HG02623 (cell line): ENCODE measurements around the gene TMLHE.
A peak's percentile ranks its signal among the peaks of the same experiment; 100 is the strongest.
"Not testable (repeated sequence)": the region's sequence is repeated elsewhere in the genome, so short reads cannot be mapped to it uniquely, and the experiment has no call there.

Source experiments
- ATAC-seq: cut with Tn5 transposase; IDR thresholded peaks from one replicate; pipeline ENCODE4 v1.9.1; 2021; ENCODE audit warnings: moderate library complexity; ENCODE audit not compliant: unreplicated experiment

Gene TMLHE, protein sequence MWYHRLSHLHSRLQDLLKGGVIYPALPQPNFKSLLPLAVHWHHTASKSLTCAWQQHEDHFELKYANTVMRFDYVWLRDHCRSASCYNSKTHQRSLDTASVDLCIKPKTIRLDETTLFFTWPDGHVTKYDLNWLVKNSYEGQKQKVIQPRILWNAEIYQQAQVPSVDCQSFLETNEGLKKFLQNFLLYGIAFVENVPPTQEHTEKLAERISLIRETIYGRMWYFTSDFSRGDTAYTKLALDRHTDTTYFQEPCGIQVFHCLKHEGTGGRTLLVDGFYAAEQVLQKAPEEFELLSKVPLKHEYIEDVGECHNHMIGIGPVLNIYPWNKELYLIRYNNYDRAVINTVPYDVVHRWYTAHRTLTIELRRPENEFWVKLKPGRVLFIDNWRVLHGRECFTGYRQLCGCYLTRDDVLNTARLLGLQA

DNA sequence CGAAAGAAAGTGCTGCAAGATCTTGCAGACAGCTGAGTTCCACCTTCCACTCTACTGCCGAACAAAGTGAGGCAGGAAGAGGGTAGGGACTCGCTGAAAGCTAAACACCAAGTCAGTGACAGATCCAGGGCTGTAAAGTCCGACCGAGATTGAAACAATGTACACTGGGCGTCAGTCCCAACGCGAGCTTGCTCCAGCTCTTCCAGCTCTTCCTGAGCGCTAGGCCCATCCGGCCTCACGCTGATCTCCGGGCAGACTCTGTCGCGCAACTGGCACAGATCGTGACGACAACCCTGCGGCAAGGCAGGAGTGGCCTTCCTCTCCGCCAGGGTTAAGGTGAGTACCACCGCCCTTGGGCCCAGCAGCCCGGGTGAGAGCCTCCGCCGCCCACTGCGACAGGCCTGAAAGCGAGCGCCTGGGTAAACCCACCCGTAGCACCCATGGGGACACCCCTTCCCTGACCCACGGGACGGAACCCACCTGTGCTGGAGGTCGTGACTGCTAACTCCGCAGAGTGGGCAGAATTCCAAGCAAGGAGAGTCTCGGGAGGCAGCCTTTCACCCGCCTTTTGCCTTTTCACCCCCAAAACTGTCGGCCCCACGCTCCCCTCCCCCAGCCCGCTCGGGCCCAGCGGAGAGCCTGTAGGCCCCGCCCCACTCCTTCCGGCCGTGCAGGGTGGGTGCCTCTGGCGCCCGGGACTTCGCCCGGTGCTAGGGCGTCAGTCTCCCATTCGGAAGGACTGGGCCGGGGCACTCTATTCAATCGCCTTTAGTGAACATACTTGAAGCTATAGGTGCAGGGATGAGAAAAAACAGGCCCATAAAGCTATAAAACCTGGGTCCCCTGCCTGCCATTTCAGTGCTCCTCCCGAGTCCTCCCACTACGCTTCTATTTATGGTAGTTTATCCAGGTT is at the start of gene TMLHE, which contains the start of gene SPRY3:
Gene TMLHE, minus strand, starts transcription at position 641 of the 913 bp plus-strand sequence. CDS start 67,676 bp downstream, outside the sequence.
Gene SPRY3, plus strand, starts transcription at position 275 of the 913 bp plus-strand sequence.
- peak; percentile 93 for ATAC-seq

DNA sequence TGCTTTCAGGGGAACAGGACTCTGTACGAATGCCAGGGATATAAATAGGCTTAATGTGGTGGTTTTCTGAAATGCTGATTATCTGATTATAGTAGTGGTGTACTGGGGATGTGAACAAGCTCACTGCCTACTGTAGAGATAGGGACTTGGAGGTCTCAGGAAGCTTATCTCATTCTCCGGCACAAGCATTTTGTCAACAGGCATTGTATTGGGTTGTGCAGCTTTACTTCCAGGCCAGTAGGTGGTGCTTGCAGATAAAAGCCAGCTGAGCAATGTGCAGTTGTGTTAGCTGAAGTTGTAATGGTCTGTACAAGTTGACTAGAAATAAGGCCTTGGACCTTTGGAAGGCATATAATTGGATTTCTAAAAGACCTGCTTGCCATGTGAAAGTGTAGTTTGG is 49.5 kb upstream of the TMLHE start:
- ATAC-seq: no peak

DNA sequence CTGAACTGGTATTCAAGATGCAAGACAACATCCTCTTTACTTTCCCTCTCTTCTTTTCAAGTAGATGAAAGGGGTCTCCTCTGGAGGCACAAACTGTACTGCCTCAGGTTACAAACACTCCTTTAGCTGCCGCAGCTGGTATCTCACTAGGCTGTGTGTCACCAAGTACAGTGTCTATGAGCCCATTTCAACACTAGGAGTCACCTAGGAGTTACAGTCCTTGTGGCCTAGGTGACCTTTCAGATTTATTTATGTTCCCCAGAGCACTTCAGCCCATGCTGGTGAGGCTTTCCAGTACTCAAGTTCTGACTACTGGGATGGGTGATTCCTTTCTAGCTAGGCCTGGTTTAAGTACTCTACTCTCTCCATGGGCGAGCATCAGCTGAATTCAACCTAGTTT is 32.4 kb upstream of the TMLHE start:
- ATAC-seq: no peak

DNA sequence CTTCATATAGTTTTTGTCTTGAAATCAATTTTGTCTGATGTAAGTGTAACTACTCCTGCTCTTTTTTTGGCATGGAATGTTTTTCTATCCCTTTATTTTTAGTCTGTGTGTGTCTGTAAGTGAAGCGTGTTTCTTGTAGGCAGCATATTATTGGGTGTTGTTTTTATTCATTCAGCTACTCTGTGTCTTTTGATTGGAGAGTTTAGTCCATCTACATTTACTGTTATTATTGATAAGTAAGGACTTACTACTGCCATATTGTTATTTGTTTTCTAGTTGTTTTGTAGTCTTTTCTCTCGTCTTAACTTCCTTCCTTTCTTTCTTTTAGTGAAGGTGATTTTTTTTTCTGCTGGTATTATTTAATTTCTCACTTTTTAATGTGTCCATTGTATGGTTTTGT is 30.5 kb upstream of the TMLHE start:
- no peak for ATAC-seq

DNA sequence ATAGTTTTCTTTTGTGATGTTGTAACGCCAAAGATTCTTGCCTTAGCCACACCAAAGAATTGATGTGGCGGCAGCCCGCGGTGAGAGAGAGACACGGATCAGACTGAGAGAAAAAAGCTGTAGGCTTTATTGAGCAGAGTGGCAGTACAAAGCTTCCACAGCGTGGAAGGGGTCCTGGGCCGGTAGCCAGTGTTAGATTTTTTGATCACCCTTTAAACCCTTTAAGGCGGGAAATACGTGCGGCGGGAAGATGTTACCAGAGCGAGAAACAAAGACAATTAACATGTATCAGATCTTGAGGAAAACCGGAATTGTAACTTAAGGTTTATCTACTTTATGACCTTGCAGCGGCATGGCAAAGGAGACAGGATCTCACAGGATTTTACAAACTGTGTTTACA is 28.6 kb upstream of the TMLHE start:
- ATAC-seq: not testable (repeated sequence)

DNA sequence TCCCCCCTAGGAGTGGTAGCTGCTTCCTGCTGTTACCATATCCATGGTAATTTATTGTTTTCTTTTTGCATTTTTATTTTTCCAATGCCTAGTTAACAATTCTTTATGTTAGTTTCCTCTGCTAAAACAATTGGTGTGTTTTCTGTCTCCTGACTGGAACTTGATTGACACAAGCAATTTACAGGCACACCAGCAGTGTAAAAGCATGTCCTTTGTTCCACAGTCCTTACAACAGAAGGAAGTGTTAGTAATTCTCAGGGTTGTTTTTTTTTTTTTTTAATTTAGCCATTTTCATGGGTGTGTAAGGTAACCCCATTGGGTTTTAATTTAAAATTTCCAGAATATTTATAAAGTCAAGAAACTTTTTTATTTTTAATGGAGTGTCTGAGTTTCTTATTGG is 25.0 kb upstream of the TMLHE start:
- no peak for ATAC-seq

DNA sequence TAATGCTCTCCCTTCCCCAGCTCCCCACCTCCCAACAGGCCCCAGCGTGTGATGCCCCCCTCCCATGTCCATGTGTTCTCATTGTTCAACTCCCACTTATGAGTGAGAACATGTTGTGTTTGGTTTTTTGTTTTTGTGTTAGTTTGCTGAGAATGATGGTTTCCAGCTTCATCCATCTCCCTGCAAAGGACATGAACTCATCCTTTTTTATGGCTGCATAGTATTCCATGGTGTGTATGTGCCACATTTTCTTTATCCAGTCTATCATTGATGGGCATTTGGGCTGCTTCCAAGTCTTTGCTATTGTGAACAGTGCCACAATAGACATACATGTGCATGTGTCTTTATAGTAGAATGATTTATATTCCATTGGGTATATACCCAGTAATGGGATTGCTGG is 22.3 kb upstream of the TMLHE start:
- not testable (repeated sequence) for ATAC-seq

DNA sequence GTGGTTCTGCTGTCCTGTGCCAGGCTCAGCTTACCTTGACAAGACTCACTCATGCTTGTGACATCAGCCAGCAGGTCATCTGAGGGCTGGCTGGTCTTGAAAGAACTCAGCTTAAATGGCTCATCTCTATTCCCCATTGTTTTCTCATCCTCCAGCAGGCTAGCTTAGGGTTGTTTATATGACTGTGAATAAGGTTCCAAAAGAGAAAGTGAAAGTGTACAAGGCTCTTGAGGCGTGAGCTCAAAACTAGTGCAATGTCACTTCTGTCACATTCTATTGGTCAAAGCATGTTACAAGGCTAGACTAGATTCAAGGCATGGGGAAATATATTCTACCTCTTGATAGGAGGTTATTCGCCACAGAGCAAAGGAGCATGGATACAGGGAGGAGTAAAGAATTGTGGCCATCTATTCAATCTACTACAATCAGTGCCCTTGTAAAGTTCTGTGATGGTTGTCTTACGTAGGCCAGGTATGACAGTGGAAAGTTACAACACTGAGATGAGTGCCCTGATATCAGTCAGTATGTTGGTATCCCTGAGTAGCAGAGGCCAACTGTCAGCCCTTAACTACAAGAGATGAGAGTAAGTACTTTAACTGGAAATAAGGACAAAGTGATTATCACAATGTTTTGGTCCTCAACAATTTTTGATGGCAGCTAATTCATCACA is 19.8 kb upstream of the TMLHE start:
- peak; percentile 68 for ATAC-seq

DNA sequence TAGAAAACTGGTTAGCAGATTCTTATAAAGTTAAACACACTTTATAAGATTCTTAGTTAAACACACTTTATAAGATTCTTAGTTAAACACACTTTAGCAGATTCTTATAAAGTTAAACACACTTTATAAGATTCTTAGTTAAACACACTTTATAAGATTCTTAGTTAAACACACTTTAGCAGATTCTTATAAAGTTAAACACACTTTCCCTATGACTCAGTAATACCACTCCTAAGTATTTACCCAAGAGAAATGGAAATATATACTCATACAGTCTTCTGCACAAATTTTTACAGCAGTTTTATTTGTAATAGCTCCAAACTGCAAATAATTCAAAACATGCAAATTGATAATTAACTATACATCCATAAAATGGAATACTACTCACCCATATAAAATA is 7.4 kb upstream of the TMLHE start:
- ATAC-seq: not testable (repeated sequence)

DNA sequence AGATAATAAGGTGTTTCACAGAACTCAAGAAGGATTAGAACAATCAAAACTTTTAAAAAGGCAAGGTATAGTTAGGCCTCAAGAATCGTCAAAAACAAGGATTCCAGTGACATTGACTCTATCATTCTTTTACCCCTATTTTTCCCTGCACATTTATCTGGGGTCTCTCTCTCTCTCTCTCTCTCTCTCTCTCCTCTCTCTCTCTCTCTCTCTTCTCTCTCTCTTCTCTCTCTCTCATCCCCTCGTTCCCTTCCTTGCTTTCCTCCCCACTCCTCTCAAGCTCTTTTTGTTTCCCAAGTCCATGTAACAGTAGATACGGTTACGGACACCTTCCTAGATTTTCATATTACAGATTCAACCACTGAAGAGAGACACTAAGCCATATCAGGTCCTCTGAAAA is 3.2 kb upstream of the TMLHE start:
- ATAC-seq: no peak

DNA sequence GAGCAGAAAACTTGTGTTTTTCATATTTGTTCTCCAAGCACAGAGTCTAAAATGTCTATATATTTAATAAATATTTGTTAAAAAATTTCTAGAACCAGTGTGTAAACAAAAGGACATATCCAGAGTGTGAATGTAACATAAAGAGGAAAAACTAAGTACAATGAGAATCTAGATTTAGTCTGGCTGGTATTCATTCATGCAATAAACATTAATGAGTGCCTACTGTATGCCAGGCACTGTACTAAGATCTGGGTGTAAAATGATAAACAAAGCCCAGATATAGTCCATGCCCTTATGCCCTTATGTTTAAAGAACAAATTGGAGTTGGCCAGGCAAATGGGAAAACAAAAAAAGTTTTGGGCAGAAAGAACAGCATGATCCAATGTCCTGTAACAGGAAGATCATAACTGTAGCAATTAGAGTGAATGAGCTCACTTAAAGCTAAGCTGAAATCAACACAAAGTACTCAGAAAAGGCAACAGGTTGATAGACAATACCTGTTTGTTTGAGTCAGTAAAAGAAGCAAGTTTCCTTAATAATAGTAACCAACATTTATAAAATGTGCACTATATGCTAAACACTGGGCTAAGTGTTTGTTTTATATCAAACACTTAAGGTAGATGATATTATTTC is 1.3 kb upstream of the TMLHE start:
- ATAC-seq: no peak

DNA sequence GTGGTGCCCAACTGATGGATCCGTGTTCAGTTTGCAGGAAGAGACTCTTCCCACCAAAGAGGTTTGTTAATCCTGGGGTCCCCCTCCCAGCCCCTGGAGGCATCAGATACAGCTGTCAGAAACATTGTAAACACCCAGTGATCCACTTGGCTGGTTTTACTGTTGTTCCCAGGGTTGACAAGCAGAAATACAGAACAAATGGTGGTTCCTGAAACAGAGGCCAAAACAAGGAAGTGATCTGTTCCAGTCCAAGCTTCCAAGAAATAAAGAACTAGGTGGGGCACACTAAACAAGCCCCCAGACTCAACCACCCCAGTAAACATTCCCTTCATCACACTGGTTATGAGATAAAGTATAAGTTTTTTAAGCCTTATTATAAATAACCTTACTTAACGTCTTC is 1.4 kb downstream of the TMLHE start:
- no peak for ATAC-seq

DNA sequence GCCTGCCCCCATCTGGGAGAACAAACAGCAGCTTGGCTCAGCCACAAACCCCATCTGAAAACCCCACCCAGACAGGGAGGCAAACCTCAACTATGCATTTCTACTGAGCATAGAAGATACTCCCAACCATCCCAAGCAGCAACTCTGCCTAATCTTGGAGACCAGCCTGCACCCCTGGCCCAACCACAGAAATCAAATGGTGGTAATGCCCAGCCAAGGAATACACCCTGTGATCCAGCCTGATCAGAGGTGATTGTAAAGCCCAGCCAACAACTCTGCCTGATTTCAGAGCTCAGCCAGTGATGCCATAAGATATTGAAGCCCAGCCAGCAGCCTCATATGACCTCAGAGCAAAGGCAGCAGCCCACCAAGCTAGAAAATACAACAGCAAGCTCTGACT is 19.8 kb downstream of the TMLHE start:
- no peak for ATAC-seq

DNA sequence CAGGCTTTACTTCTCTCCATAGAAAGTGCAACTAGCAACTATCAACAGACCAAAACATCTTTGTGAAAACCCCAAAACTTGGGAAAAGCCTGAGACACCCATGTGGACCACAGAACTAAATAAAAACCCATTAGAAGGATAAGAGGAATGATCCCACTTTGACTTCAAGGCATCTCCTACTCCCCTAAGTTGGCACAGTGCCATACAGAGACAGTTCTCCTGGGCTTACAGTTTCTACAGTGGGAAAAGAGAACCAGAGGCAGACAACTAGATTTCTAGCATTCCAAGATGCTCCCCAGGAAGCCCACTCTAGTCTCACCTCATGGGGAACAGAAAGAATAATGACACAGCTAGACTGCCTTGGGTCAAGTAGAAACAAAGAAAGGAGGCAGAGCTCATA is 20.4 kb downstream of the TMLHE start:
- no peak for ATAC-seq

DNA sequence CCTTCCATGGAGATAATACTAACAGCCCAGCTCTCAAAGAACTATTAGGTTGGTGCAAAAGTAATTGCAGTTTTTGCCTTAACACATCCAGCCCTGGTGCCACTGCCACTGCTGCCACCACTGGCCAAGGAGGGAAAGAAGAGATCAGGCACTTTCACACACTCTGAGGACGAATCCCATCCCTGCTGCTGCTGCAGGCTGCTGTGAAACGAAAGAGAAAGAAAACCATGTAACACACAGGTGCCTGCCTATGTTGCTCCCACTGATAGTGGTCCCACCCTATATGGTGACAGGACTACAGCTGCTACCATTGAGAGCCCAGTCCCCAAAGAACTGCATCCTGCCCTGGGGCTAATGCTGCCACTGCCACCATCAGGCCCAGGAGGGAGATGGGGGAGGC is 35.1 kb downstream of the TMLHE start:
- peak; percentile 58 for ATAC-seq

DNA sequence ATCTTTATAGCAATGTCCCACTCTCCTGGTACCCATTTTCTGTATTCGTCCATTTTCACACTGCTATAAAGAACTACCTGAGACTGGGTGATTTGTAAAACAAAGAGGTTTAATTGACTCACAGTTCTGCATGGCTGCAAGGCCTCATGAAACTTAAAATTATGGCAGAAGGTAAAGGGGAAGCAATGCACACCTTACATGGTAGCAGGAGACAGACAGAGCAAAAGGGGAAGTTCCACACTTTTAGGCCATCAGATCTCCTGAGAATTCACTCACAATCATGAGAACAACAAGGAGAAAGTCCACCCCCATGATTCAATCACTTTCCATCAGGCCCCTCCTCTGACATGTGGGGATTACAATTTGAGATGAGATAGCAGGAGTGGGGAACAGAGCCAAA is 49.7 kb downstream of the TMLHE start:
- no peak for ATAC-seq

DNA sequence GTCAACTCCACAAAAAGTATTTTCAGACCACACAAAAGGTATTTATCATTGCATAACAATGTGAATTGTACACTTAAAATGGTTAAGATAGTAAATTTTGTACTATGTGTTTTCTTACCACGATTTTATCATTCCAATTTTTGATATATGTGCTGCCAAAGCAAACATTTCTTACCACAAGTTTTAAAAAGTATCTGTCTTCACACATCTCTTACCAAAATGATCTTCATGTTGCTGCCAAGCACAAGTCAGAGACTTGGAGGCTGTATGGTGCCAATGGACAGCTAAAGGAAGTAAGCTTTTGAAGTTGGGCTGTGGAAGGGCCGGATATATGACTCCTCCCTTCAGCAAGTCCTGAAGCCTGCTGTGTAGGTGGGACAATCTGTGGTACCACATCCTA is 67.9 kb downstream of the TMLHE start:
- no peak for ATAC-seq

DNA sequence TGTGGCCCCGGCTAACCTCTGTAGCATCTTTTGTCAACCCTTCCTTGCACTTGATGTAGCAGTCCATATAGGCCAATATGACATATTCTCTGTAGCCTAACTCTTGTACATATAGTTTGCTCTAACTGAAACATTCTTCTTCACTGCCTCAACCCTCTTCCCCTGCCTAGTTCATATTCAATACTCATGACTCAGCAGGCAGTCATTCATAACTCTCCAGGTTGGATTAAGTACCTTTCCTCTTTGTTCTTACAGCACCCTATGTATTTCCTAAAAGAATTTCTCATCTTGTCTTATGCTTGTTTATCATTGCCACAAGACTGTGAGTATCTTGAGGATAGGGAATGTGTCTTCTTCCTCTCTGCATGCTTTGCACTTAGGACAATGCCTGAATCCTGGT is 76.9 kb downstream of the TMLHE start:
- ATAC-seq: no peak

DNA sequence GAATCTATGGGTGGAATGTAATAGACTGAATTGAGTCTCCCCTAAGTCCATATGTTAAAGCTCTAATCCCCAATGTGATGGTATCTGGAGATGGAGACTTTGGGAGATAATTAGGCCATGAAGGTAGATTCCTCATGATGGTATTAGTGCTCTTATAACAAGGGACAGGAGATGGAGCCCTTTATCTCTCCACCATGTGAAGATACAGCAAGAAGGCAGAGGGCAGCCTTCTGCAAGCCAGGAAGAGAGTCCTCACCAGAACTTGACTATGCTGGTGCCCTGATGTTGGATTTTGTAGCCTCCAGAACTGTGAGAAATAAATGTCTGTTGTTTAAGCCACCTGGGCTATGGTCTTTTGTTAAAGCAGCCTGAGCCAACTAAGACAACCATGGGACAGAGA is 78.0 kb downstream of the TMLHE start:
- ATAC-seq: no peak

DNA sequence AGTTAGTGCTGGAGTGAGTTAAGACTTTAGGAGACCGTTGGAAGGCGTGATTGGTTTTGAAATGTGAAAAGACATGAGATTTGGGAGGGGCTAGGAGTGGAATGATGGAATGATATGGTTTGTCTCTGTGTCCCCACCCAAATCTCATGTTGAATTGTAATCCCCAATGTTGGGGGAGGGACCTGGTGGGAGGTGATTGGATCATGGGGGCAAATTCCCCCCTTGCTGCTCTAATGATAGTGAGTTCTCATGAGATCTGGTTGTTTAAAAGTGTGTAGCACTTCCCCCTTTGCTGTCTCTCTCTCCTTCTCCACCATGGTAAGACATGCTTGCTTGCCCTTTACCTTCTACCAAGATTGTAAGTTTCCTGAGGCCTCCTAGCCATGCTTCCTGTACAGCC is 85.7 kb downstream of the TMLHE start:
- ATAC-seq: not testable (repeated sequence)

DNA sequence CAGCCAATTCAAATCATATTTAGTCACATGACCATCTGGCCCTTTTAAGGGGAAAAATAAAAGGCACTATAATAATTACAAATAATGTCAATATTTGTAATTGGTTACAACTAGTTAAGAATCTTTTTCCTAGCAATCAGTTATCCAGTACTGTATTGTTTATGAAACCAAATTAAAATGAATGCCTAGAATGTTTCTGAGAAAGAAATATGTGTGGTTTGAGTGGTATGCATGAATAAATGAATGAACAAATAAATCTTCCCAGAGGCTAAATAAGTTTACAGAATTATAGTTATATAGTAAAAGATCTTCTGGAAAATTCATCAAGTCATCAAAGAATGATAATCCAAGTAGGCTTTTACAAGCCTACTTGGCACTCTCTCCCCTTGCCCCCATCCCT is 98.5 kb downstream of the TMLHE start:
- no peak for ATAC-seq
